Tibial nerve (tissue), 4 donors: ENCODE results near the gene FSTL4.

Experiments
- CTCF ChIP-seq, 5 experiments: fragments of 200-600 bp in 3 of 5; fragments of 450-650 bp in 2 of 5; sonication (generic) in 3 of 5; IDR thresholded peaks; one replicate each; pipeline ENCODE4 v1.5.1; 2016 to 2019; ENCODE audit warnings: antibody characterized with exemption in 5 of 5, mild to moderate bottlenecking in 3 of 5, moderate library complexity in 2 of 5
- EP300 ChIP-seq, 2 donors: sonication (generic); formaldehyde crosslinking; IDR thresholded peaks; one replicate each; pipeline ENCODE4 v1.6.1; 2017; ENCODE audit warnings: antibody characterized with exemption in 2 of 2, mild to moderate bottlenecking in 1 of 2
- POLR2A ChIP-seq, 2 donors: fragments of 450-650 bp; IDR thresholded peaks; one replicate each; pipeline ENCODE4 v1.6.1; 2017; ENCODE audit warnings: antibody characterized with exemption in 2 of 2, mild to moderate bottlenecking in 2 of 2, moderate library complexity in 2 of 2

DNA sequence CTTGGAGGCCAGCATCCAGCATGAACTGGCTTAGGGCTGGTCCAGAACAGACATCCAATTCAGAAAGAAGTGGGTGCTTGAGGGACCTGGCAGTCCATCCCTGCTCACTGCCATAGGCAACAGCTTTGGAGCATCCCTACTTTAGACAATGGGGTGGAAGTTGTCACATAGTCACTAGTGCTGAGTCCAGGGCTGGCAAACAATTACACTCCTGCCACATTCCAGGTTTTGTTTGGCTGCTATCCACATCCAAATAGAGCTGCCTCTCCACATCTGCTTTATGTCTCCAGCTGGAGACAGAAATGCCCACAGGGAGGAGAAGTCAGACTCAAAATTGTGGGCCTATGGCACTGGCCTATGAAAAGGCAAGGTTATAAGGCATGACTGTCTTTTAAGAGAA, 7.0 kb downstream of the FSTL4 start:
- no peak for TF ChIP-seq CTCF (IDR thresholded peaks at IDR 0.05)
- TF ChIP-seq POLR2A (IDR thresholded peaks at IDR 0.05), result no peak
- no peak for TF ChIP-seq EP300 (IDR thresholded peaks at IDR 0.05)
